Fibroblast of lung (primary cell): ENCODE measurements around the gene PPP1R9B.

Experiments
- CTCF ChIP-seq, 2 donors: IDR thresholded peaks in 1 of 2; conservative IDR thresholded peaks in 1 of 2; 1 replicate in 1 of 2; 2 replicates in 1 of 2; pipeline ENCODE4 v1.5.1; 2011 to 2012; ENCODE audit warnings: low read length in 2 of 2, control low read depth in 1 of 2, inconsistent platforms in 1 of 2, low read depth in 1 of 2, mild to moderate bottlenecking in 1 of 2
- EZH2 ChIP-seq: IDR thresholded peaks from 2 replicates; pipeline ENCODE4 v1.5.1; 2012; ENCODE audit warnings: low read length, control low read depth, mild to moderate bottlenecking; ENCODE audit errors: missing control alignments

GRCh38 chr17:50180111-50180510, 29.6 kb upstream of the PPP1R9B start:
- TF ChIP-seq EZH2 (no peak), CTCF (conservative IDR thresholded peaks at IDR 0.05 in 1 of 2, IDR thresholded peaks at IDR 0.05 in 1 of 2; ENCODE audit: low read depth in 1 of 2, low read length in 2 of 2) (no peak)
